Heart left ventricle (tissue), 13 donors: Measurements from ENCODE around the gene HS3ST5.

Source experiments
- POLR2A ChIP-seq, 2 donors: fragments of 450-650 bp; IDR thresholded peaks; one replicate each; pipeline ENCODE4 v1.6.1; 2017; ENCODE audit warnings: antibody characterized with exemption in 2 of 2, mild to moderate bottlenecking in 2 of 2, moderate library complexity in 2 of 2
- TF ChIP-seq, protein P1 (sequence below), 12 donors: fragments of 200-600 bp; sonication (generic) in 4 of 12; IDR thresholded peaks; one replicate each; pipeline versions ENCODE4 v1.5.0 to v1.8.0; 2018 to 2022; ENCODE audit warnings: antibody characterized with exemption in 12 of 12, mild to moderate bottlenecking in 5 of 12
- donor health status: ischemic (EF 13 %, LVEDD 7.1; RV severe dilation, severe dysfunction).
- donor health status: DM: no; HTN: yes; CAD: no.
- donor health status: DM: no; HTN: no; CAD: no.
- donor health status: ischemic (EF 25% LVEDD 6.9; RV normal size, moderate dysfunction).
- donor health status: ischemic (EF 25% LVEDD 5.7; RV mildly dilated, moderate dysfunction).
- donor health status: ischemic (EF 35%, LVEDD 5.7; RV mildly dilated, moderate dysfunction).
- donor health status: nonischemic (EF 11% LVEDD 7.7; RV severe dilation, severe dysfunction).
- donor health status: DM: yes; HTN: yes; CAD: no.
- donor health status: PGD.
- donor health status: ischemic (EF 29% LVEDD 5.4; RV normal size, mild dysfunction).
- donor health status: nonischemic (EF 23%, LVEDD 6.1; RV moderate dilation, normal function).

DNA sequence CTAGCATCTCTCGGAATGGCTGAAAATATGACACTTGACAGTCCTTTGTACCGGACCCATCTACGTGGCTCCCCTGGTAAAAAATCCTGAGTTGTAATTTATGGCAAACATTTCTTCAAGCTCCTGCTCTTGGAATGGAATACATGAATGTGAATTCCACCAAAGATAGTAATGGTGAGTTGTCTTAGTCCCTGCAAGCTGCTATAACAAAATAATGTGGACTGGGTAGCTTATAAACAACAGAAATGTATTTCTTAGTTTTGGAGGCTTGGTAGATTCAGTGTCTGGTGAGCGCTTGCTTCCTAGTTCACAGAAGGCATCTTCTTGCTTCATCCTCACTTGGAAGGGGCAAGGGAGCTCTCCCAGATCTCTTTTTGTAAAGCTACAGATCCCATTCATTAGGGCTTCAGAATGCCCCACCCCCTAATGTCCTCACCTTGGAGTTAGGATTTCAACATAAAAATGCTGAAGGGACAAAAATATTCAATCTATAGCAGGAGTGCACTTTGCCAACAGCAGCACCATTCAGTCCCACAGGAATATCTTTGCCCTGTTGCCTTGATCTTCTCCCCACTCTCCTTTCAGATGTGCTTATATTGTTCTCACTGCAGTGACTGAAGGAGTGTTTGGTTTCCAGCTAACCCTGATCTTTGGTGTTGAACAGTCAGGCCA lies 204.1 kb downstream of the HS3ST5 start:
- TF ChIP-seq, protein P1, sequence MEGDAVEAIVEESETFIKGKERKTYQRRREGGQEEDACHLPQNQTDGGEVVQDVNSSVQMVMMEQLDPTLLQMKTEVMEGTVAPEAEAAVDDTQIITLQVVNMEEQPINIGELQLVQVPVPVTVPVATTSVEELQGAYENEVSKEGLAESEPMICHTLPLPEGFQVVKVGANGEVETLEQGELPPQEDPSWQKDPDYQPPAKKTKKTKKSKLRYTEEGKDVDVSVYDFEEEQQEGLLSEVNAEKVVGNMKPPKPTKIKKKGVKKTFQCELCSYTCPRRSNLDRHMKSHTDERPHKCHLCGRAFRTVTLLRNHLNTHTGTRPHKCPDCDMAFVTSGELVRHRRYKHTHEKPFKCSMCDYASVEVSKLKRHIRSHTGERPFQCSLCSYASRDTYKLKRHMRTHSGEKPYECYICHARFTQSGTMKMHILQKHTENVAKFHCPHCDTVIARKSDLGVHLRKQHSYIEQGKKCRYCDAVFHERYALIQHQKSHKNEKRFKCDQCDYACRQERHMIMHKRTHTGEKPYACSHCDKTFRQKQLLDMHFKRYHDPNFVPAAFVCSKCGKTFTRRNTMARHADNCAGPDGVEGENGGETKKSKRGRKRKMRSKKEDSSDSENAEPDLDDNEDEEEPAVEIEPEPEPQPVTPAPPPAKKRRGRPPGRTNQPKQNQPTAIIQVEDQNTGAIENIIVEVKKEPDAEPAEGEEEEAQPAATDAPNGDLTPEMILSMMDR (IDR thresholded peaks at IDR 0.05), result no peak
- no peak for TF ChIP-seq POLR2A (IDR thresholded peaks at IDR 0.05)
